Panc1 (cell line): ENCODE measurements around the gene LDB2.

Experiments used
- TF ChIP-seq, protein P1 (sequence below): fragments of 450-650 bp; IDR thresholded peaks from 2 replicates; pipeline ENCODE4 v1.5.1; 2017; ENCODE audit warnings: mild to moderate bottlenecking
- TF ChIP-seq, protein P2 (sequence below), 2 experiments: IDR thresholded peaks; 2 replicates each; pipeline ENCODE4 v1.6.1; 2011 to 2012; ENCODE audit warnings: low read depth in 2 of 2, control low read depth in 1 of 2, low read length in 1 of 2, mild to moderate bottlenecking in 1 of 2, moderate library complexity in 1 of 2; ENCODE audit not compliant: insufficient read depth in 1 of 2

DNA sequence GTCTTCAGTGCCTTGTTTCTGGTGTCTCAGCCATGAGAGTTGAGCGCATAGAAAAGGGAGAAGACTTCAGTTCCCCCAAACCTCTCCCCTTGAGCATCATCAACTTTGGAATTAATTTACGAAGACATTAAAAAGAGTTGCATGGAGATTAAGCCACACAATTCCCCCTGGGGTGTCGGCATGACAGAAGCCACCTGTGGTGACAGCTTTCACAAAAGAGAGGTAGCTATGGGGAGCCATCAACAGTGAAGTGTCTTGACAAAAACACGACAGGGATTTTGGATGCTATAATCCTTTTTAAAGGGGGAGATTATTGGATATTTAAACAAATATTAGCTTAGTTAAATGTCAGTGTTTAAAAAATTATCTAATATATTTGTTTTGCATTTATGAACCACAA lies 307.6 kb downstream of the LDB2 start:
- TF ChIP-seq, protein P1, sequence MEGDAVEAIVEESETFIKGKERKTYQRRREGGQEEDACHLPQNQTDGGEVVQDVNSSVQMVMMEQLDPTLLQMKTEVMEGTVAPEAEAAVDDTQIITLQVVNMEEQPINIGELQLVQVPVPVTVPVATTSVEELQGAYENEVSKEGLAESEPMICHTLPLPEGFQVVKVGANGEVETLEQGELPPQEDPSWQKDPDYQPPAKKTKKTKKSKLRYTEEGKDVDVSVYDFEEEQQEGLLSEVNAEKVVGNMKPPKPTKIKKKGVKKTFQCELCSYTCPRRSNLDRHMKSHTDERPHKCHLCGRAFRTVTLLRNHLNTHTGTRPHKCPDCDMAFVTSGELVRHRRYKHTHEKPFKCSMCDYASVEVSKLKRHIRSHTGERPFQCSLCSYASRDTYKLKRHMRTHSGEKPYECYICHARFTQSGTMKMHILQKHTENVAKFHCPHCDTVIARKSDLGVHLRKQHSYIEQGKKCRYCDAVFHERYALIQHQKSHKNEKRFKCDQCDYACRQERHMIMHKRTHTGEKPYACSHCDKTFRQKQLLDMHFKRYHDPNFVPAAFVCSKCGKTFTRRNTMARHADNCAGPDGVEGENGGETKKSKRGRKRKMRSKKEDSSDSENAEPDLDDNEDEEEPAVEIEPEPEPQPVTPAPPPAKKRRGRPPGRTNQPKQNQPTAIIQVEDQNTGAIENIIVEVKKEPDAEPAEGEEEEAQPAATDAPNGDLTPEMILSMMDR, result no peak
- TF ChIP-seq, protein P2, sequence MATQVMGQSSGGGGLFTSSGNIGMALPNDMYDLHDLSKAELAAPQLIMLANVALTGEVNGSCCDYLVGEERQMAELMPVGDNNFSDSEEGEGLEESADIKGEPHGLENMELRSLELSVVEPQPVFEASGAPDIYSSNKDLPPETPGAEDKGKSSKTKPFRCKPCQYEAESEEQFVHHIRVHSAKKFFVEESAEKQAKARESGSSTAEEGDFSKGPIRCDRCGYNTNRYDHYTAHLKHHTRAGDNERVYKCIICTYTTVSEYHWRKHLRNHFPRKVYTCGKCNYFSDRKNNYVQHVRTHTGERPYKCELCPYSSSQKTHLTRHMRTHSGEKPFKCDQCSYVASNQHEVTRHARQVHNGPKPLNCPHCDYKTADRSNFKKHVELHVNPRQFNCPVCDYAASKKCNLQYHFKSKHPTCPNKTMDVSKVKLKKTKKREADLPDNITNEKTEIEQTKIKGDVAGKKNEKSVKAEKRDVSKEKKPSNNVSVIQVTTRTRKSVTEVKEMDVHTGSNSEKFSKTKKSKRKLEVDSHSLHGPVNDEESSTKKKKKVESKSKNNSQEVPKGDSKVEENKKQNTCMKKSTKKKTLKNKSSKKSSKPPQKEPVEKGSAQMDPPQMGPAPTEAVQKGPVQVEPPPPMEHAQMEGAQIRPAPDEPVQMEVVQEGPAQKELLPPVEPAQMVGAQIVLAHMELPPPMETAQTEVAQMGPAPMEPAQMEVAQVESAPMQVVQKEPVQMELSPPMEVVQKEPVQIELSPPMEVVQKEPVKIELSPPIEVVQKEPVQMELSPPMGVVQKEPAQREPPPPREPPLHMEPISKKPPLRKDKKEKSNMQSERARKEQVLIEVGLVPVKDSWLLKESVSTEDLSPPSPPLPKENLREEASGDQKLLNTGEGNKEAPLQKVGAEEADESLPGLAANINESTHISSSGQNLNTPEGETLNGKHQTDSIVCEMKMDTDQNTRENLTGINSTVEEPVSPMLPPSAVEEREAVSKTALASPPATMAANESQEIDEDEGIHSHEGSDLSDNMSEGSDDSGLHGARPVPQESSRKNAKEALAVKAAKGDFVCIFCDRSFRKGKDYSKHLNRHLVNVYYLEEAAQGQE (IDR thresholded peaks at IDR 0.05; ENCODE audit: insufficient read depth in 1 of 2, low read depth in 2 of 2, low read length in 1 of 2), result no peak
